HCT116 (cell line): Measurements from ENCODE around the gene PPP1R1B. TPM values are rescaled to one million over a fixed set of nuclear protein-coding genes. Genes with fewer than 3 reads are reported as not detected.
A peak's percentile ranks its signal among the peaks of the same experiment; 100 is the strongest.

Experiments
- ATAC-seq: fragments of 200-7000 bp; cut with Tn5 transposase; 2 replicates; pipeline ENCODE4 v1.9.1; 2020; ENCODE audit warnings: mild to moderate bottlenecking, moderate library complexity
- BruUV-seq: library from RNA; stranded (reverse); fragments of 400-500 nt; replicated peaks from 2 replicates; lab custom pipeline; 2021; lab: Mats Ljungman, UMichigan
- CTCF ChIA-PET: fragments of 300-600 bp; sonication (Branson Sonifier 250); formaldehyde crosslinking; loops from one replicate; lab custom pipeline; 2021; ENCODE audit warnings: antibody characterized with exemption; lab: Charles Lee
- POLR2A ChIA-PET: fragments of 300-600, 350-600 bp; sonication (Branson Sonifier 250); formaldehyde crosslinking; loops from one replicate; lab custom pipeline; 2021; ENCODE audit warnings: antibody characterized with exemption; lab: Charles Lee
- RAD21 ChIA-PET, 2 experiments: fragments of 300-600 bp; sonication (Branson Sonifier 250); formaldehyde crosslinking; loops; one replicate each; lab custom pipeline; 2023; ENCODE audit warnings: low total read pairs in 2 of 2; ENCODE audit not compliant: uncharacterized antibody in 2 of 2, unreplicated experiment in 2 of 2, low non-redundant PET in 1 of 2; lab: Charles Lee
- DNase-seq: peaks from one replicate; pipeline ENCODE4 v3.0.0-alpha.2; 2010; ENCODE audit warnings: low read depth, low spot score
- H2AFZ ChIP-seq: fragments of 200-600 bp; shearing (Covaris generic), sonication (generic); 2 replicates; pipeline ENCODE4 v1.6.1; 2017; ENCODE audit warnings: low read depth, mixed run types, mixed read lengths, antibody characterized with exemption, low read length; ENCODE audit not compliant: poor library complexity, severe bottlenecking
- H3K27ac ChIP-seq: 2 replicates; pipeline ENCODE4 v1.5.1; 2012; ENCODE audit warnings: low read depth, low read length
- H3K27me3 ChIP-seq: fragments of 200-600 bp; sonication (generic); 2 replicates; pipeline ENCODE4 v1.6.1; 2016; ENCODE audit warnings: mixed run types, low read length, mixed read lengths; ENCODE audit not compliant: insufficient read depth
- H3K36me3 ChIP-seq, 2 experiments: fragments of 200-500 bp in 1 of 2; fragments of 200-600 bp in 1 of 2; sonication (Bioruptor generic) in 1 of 2; sonication (generic) in 1 of 2; 2 replicates each; pipeline versions ENCODE4 v1.5.1 to v1.6.1; 2014 to 2016; ENCODE audit warnings: low read length in 2 of 2, inconsistent platforms in 1 of 2, mixed read lengths in 1 of 2, mixed run types in 1 of 2; ENCODE audit not compliant: insufficient read depth in 2 of 2, control insufficient read depth in 1 of 2
- H3K4me1 ChIP-seq, 2 experiments: fragments of 200-600 bp in 1 of 2; sonication (generic) in 1 of 2; 2 replicates each; pipeline versions ENCODE4 v1.5.1 to v1.6.1; 2012 to 2017; ENCODE audit warnings: low read length in 2 of 2, inconsistent platforms in 1 of 2, mild to moderate bottlenecking in 1 of 2, mixed read lengths in 1 of 2, mixed run types in 1 of 2, moderate library complexity in 1 of 2; ENCODE audit not compliant: insufficient read depth in 2 of 2, control insufficient read depth in 1 of 2
- H3K4me2 ChIP-seq: fragments of 200-600 bp; sonication (generic); 2 replicates; pipeline ENCODE4 v1.6.1; 2017; ENCODE audit warnings: mixed run types, low read length, mixed read lengths
- H3K4me3 ChIP-seq, 2 experiments: fragments of 200-600 bp in 1 of 2; sonication (generic) in 1 of 2; replicated peaks in 1 of 2; 2 replicates each; pipeline ENCODE4 v1.5.1; 2011 to 2016; ENCODE audit warnings: low read length in 2 of 2, control low read depth in 1 of 2, low read depth in 1 of 2, mild to moderate bottlenecking in 1 of 2, mixed read lengths in 1 of 2, mixed run types in 1 of 2
- H3K79me2 ChIP-seq: fragments of 200-600 bp; sonication (generic); 2 replicates; pipeline ENCODE4 v1.6.1; 2017; ENCODE audit warnings: mild to moderate bottlenecking, mixed run types, low read length, moderate library complexity, mixed read lengths; ENCODE audit not compliant: insufficient read depth
- H3K9ac ChIP-seq: fragments of 200-600 bp; sonication (generic); 2 replicates; pipeline ENCODE4 v1.6.1; 2016; ENCODE audit warnings: low read length, mixed read lengths
- H3K9me2 ChIP-seq: fragments of 200-600 bp; sonication (generic), shearing (Covaris generic); 2 replicates; pipeline ENCODE4 v1.6.1; 2017; ENCODE audit warnings: mixed run types, mild to moderate bottlenecking, moderate library complexity; ENCODE audit not compliant: insufficient read depth
- H3K9me3 ChIP-seq, 2 experiments: fragments of 200-500 bp in 1 of 2; fragments of 200-600 bp in 1 of 2; sonication (Bioruptor generic) in 1 of 2; sonication (generic) in 1 of 2; 2 replicates each; pipeline ENCODE4 v1.6.1; 2014 to 2017; ENCODE audit warnings: low read length in 2 of 2, mixed read lengths in 2 of 2, inconsistent platforms in 1 of 2, low read depth in 1 of 2, mild to moderate bottlenecking in 1 of 2, mixed run types in 1 of 2, moderate library complexity in 1 of 2; ENCODE audit not compliant: control insufficient read depth in 1 of 2, insufficient read depth in 1 of 2
- H4K20me1 ChIP-seq: fragments of 200-600 bp; sonication (generic), shearing (Covaris generic); 2 replicates; pipeline ENCODE4 v1.6.1; 2017; ENCODE audit warnings: mixed run types, mild to moderate bottlenecking, moderate library complexity; ENCODE audit not compliant: insufficient read depth
- CBX3 ChIP-seq: IDR thresholded peaks from 2 replicates; pipeline ENCODE4 v1.6.1; 2012; ENCODE audit warnings: low read depth
- CEBPB ChIP-seq: IDR thresholded peaks from 2 replicates; pipeline ENCODE4 v1.6.1; 2012; ENCODE audit warnings: low read depth
- ELF1 ChIP-seq: IDR thresholded peaks from 2 replicates; pipeline ENCODE4 v1.6.1; 2012; ENCODE audit warnings: low read depth, borderline replicate concordance
- EZH2 ChIP-seq: fragments of 200-600 bp; sonication (generic); IDR thresholded peaks from 2 replicates; pipeline ENCODE4 v1.6.1; 2017; ENCODE audit warnings: antibody characterized with exemption, mixed run types
- MAX ChIP-seq: IDR thresholded peaks from 2 replicates; pipeline ENCODE4 v1.6.1; 2012
- POLR2AphosphoS5 ChIP-seq: IDR thresholded peaks from 2 replicates; pipeline ENCODE4 v1.6.1; 2011; ENCODE audit warnings: mild to moderate bottlenecking, low read depth, low read length, moderate library complexity
- RAD21 ChIP-seq: IDR thresholded peaks from 2 replicates; pipeline ENCODE4 v1.6.1; 2012; ENCODE audit warnings: low read depth, mild to moderate bottlenecking
- SIN3A ChIP-seq: IDR thresholded peaks from 2 replicates; pipeline ENCODE4 v1.6.1; 2012; ENCODE audit warnings: low read depth
- SRF ChIP-seq: IDR thresholded peaks from 2 replicates; pipeline ENCODE4 v1.6.1; 2012; ENCODE audit warnings: low read depth
- TCF7L2 ChIP-seq: IDR thresholded peaks from 2 replicates; pipeline ENCODE4 v1.7.0; 2011; ENCODE audit warnings: borderline replicate concordance, inconsistent platforms; ENCODE audit not compliant: insufficient read depth, insufficient read length; ENCODE audit errors: extremely low read depth
- ZBTB33 ChIP-seq: IDR thresholded peaks from 2 replicates; pipeline ENCODE4 v1.6.1; 2011; ENCODE audit warnings: mild to moderate bottlenecking, low read length, moderate library complexity; ENCODE audit not compliant: insufficient replicate concordance; ENCODE audit errors: extremely low read depth
- ZFX ChIP-seq: fragments of 450-650 bp; IDR thresholded peaks from 2 replicates; pipeline ENCODE4 v1.6.1; 2017
- intact Hi-C: fragments of 100-400 bp; cut with micrococcal nuclease; formaldehyde crosslinking; loops from 2 replicates; pipeline ENCODE4 v1.10.0; 2022
- total RNA-seq: library from RNA; stranded (reverse); gene quantifications from one replicate; pipeline ENCODE4 v1.2.1, GENCODE V29; 2021; ENCODE audit not compliant: unreplicated experiment

The PPP1R1B gene
- total RNA-seq, 1 experiment from 2014 or later: 0.49 TPM

GRCh38 chr17:39636927-39637736 is 10.4 kb downstream of the PPP1R1B start, which contains the start of gene STARD3 (continued):
- TF ChIP-seq ZBTB33 (no peak), CBX3 (no peak)
- TF ChIP-seq, all 23 proteins: peak for 3

GRCh38 chr17:39638317-39638716 is 11.6 kb downstream of the PPP1R1B start:
- BruUV-seq: no TSS peak
- peaks cover 43 to 65% of the 10 kb centered on the region in 2 experiments for H3K4me1 ChIP-seq
- no peak for ATAC-seq
- H3K27me3 ChIP-seq: no peaks in the 10 kb centered on the region
- no peaks in the 10 kb centered on the region for H4K20me1 ChIP-seq
- no peak overlapping the region for H2AFZ ChIP-seq
- TF ChIP-seq ZFX (no peak), RAD21 (no peak), CBX3 (no peak), MAX (no peak), TCF7L2 (no peak), SIN3A (no peak), SRF (no peak), CEBPB (no peak), POLR2AphosphoS5 (no peak), EZH2 (no peak), ELF1 (no peak), ZBTB33 (no peak)
- TF ChIP-seq, all 23 proteins: peak for 0
- peak overlapping the region; percentile 94 to 99 for H3K4me3 ChIP-seq
- H3K36me3 ChIP-seq: no peaks in the 10 kb centered on the region
- H3K4me2 ChIP-seq: peak overlapping the region; percentile 94
- H3K79me2 ChIP-seq: peaks cover 51% of the 10 kb centered on the region
- intact Hi-C loops: no loop called here
- RAD21 ChIA-PET: no interaction called here
- H3K27ac ChIP-seq: no peak overlapping the region
- POLR2A ChIA-PET: no interaction called here
- no peaks in the 10 kb centered on the region for H3K9me2 ChIP-seq
- CTCF ChIA-PET: interaction anchor here (0.9 to 1.7 kb wide), 2 partner anchors 15 to 17 kb away, joined by 4 to 7 read pairs; no protein-coding TSS in a partner anchor
- no peaks in the 10 kb centered on the region for H3K9me3 ChIP-seq
- DNase-seq: no peak
- H3K9ac ChIP-seq: peak overlapping the region; percentile 90
